Fibroblast of gingiva (primary cell): ENCODE measurements around the gene RAD51AP1.
A peak's percentile ranks its signal among the peaks of the same experiment; 100 is the strongest.
"Not testable (repeated sequence)": the region's sequence is repeated elsewhere in the genome, so short reads cannot be mapped to it uniquely, and the experiment has no call there.

Experiments
- DNase-seq: peaks from one replicate; pipeline ENCODE4 v3.0.0-alpha.2; 2011; ENCODE audit warnings: low read depth

The RAD51AP1 gene

GRCh38 chr12:4538207-4539160 is at the start of gene RAD51AP1:
Gene RAD51AP1, plus strand, starts transcription at chr12:4538890. Its CDS starts 50 bp downstream, at chr12:4538940.
- DNase-seq: peak; percentile 98

- no peak for DNase-seq
These were observed 49.1 kb upstream of the RAD51AP1 start for GRCh38 chr12:4489556-4489955.

GRCh38 chr12:4490973-4491372 is 47.7 kb upstream of the RAD51AP1 start:
- DNase-seq: no peak

DNA sequence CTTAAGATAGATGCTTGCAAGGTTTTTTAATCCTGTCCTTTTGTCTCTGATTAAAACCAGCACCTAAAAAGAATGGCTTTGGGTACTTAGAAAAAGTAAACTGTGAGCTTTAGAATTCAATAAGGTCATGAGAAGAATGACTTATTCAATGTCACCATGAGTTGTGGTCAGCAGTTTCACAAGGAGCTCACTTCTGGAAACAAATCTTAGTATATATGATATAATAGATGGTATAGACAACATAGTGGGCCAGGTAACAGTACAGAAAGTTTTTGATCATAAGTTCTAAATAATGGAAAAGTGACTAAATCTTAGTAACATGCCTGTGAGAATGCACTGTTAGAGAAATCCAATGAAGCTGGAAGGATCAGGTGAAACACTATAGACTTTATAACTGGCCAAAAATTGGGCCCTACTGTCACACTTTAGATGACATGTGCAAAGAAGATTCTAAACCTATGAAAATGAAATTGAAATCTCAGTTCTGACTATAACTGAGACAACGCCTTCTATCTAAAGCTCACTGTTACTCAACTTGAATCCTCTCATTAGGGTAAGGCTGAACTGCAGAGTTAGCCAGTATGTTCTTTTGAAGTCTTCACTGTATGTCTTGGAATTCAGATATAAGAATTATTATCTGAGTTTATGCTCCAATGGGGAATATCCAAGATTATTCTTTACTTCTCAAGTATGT is 42.4 kb upstream of the RAD51AP1 start:
- DNase-seq: no peak

DNA sequence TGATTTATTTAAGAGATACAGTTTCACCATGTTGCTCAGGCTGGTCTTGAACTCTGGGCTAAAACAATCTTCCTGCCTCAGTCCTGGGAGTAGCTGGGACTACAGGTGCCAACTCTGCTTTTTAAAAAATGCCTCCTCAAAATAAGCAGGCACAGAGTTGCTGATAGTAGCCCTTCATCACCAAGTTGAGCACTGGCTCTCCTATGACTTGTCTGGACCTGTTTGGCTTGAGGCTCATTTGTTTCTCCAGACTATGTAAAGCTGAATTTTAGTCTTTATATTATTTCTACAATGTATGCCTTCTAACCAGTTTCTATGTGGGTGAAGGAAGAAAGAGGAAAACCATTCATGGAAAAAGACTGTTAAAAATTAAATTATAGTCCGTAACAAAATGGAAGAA is 39.5 kb upstream of the RAD51AP1 start:
- DNase-seq: no peak

- DNase-seq: peak; percentile 6
These were observed 33.2 kb upstream of the RAD51AP1 start for GRCh38 chr12:4505376-4505986.

GRCh38 chr12:4506430-4506829 is 32.3 kb upstream of the RAD51AP1 start:
- DNase-seq: no peak

- no peak for DNase-seq
These were observed 31.8 kb upstream of the RAD51AP1 start for GRCh38 chr12:4506870-4507269.

DNA sequence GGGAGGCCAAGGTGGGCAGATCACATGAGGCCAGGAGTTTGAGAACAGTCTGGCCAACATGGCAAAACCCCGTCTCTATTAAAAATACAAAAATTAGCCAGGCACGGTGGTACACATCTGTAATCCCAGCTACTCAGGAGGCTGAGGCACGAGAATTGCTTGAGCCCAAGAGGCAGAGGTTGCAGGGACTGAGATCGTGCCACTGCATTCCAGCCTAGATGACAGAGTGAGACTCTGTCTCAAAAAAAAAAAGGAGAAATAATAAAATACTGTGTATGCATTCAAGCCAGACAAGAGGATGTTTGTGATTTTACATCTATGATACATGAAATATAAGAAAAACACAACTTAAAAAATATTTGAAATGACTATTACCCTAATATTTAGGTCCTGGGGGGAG is 30.2 kb upstream of the RAD51AP1 start:
- DNase-seq: not testable (repeated sequence)

GRCh38 chr12:4509269-4509668 is 29.4 kb upstream of the RAD51AP1 start:
- not testable (repeated sequence) for DNase-seq

- peak; percentile 40 for DNase-seq
These were observed 20.5 kb upstream of the RAD51AP1 start for GRCh38 chr12:4518106-4518728.

DNA sequence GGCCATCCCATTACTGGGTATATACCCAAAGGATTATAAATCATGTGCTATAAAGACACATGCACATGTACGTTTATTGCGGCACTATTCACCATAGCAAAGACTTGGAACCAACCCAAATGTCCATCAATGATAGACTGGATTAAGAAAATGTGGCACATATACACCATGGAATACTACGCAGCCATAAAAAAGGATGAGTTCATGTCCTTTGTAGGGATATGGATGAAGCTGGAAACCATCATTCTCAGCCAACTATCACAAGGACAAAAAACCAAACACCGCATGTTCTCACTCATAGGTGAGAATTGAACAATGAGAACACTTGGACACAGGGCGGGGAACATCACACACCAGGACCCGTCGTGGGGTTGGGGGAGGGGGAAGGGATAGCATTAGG is 15.2 kb upstream of the RAD51AP1 start:
- DNase-seq: not testable (repeated sequence)

GRCh38 chr12:4526923-4527546 is 11.7 kb upstream of the RAD51AP1 start:
- DNase-seq: no peak

DNA sequence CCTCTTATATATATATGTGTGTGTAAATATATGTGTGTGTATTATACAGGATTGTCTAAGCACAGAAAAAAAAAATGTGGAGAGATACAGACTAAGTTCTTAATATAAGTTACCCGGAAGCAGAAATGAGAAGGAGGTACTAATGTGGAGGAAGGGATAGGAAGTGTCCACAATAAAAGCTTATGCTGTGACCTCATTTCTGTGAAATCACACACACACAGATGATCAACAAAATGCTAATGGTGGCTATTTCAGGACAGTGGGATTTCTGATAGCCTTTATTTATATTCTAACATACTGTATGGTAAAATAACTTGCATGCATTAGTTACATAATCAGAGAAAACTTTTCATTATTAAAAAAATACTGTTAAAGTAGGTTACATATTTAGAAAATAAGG is 8.5 kb upstream of the RAD51AP1 start:
- DNase-seq: no peak

DNA sequence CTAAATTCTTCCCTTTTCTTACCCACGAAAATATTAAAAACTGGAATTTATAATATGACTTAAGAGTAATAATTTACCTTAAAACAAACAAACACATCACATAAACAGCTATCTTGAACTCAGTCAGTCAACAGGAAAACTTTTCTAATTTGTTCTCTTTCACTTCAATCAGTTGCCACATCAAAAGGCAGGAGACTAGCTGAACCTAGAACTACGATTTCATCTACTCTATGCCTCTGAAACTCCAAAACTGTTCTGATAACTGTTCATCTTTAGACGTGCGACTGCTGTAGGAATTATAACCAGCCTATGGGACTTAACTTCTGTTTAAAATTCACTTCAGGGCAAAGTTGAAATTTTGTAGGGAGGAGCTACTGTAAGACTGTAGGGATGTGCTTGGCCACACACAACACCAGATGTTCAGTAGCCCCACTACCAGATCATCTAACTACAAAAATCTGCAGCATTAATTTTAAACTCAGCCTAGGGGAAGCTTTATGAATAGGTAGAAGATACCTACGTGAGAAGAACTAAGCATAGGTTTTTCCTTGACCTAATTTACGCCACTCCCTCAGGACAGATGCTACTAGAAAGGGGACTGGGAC is 7.6 kb upstream of the RAD51AP1 start:
- DNase-seq: no peak

DNA sequence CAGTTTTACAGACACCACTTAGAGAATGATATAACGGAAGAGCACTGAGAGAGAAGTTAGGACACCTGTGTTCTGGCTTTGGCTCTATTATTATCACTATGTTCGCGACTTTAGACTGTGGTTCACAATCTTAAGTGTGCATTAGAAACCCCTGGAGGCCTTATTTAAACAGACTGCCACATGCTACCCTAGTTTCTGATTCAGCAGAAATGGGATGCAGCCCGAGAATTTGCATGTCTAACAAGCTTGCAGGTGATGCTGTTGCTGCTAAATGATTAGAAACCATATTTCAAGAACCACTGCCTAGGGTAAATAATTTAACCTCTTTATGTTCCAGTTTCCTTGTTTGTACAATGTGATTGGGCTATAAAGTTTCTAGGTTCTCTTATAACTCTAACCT is 3.6 kb upstream of the RAD51AP1 start:
- no peak for DNase-seq

GRCh38 chr12:4535871-4536270 is 2.8 kb upstream of the RAD51AP1 start:
- DNase-seq: no peak

- no peak for DNase-seq
These were observed 629 bp downstream of the RAD51AP1 start for GRCh38 chr12:4539167-4539870.

GRCh38 chr12:4540170-4540569 is 1.5 kb downstream of the RAD51AP1 start:
- no peak for DNase-seq

GRCh38 chr12:4540638-4541037 is 1.9 kb downstream of the RAD51AP1 start:
- DNase-seq: no peak

DNA sequence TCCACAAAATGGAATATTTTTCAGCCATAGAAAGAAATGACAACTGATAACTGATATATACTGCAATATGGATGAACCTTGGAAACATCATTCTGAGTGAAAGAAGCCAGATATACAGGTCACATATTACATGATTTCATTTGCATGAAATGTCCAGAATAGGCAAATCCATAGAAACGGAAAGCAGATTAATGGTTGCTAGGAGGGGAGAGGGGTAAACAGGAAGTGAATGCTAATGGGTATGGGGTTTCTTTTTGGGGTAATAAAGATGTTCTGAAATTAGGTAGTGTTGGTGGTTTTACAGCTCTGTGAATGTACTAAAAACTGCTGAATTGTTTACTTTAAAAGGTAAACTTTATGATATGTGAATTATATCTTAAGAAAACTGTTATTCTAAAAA is 6.5 kb downstream of the RAD51AP1 start:
- no peak for DNase-seq
